Dermis microvascular lymphatic vessel endothelial cell (primary cell): ENCODE results near the gene TMEM69. TPM values are rescaled to one million over a fixed set of nuclear protein-coding genes. Genes with fewer than 3 reads are reported as not detected.
"Not testable (repeated sequence)": the region's sequence is repeated elsewhere in the genome, so short reads cannot be mapped to it uniquely, and the experiment has no call there.

Experiments used
- DNase-seq, 2 donors: peaks; one replicate each; pipeline versions ENCODE4 v3.0.0 to v3.0.0-alpha.2; 2010; ENCODE audit warnings: low read depth in 2 of 2
- total RNA-seq: library from RNA; depleted of rRNA; stranded (reverse); fragments of >200 nt; gene quantifications from 2 replicates; pipeline ENCODE4 v1.2.1, GENCODE V29; 2014

The TMEM69 gene
- total RNA-seq, 1 donor from 2014 or later = 10.3 TPM

DNA sequence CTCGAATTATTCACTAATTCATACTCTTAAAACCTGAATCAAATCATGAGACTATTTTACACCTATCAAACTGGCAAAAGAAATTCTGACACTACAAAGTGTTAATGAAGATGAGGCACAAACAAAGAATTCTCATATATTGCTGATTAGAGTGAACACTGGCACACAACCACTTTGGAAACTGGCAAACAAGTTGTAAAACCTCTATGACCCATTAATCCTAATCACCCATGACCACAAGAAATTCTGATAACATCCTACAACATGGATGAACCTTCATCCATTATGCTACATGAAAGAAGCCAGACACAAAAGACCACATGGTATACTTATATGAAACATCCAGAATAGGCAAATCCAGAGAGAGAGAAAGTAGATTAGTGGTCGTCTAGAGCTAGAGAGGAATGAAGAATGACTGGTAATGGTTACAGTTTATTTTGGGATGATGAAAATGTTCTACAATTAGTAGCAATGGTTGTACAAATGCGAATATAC lies 10.2 kb upstream of the TMEM69 start:
- no peak for DNase-seq

DNA sequence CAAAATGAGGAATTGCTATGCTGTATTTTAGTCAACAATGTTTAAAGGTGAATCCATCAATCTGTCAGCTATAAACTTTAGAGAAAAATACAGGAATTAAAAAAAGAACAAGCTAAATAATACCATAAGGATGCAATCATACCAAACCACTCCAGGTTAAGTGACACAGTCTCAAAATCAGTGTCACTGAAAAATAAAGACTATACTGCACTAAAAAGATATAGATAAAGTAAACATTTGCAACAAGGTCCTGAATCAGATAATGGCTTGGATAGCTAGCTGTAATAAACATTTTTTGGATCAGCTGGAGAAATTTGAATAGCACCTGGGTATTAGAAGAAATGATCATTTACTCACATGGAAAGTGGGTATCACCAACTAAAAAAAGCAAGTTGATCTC lies 9.5 kb upstream of the TMEM69 start:
- peak in 1 of 2 donors; percentile 9 for DNase-seq

DNA sequence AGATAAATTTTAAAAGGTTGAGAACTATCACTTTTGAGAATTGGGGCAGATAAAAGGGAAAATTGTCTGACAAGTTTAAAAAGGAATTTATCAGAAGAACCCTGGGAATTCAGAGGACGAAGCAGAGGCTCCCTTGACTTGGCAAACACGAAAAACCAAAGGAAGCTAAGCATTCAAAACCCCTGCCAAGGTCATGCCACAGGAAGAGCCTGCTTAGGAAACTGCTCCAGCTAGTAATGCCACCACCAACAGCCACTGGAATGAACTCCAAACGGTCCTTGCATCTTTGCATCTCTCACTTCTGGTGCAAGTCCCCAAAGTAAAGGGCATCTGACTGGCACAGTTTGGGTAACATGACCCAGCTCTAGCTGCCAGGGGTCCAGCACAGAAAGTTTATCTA lies 8.9 kb upstream of the TMEM69 start:
- peak in 1 of 2 donors; percentile 81 for DNase-seq

DNA sequence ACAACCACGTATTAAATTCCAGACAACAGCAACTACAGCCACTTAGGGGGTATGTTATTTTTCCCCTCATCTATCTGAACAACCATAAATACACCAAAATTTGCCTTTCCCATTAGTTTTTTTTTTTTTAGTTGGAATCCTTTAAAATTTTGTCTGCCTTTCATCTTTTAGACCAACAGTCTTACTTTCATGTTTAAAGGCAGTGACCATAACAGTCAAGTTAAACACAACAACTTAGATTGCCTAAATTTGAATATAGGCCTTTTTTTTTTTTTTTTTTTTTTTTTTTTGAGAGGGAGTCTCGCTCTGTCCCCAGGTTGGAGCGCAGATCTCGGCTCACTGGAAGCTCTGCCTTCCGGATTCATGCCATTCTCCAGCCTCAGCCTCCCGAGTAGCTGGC lies 5.0 kb upstream of the TMEM69 start:
- DNase-seq = no peak

DNA sequence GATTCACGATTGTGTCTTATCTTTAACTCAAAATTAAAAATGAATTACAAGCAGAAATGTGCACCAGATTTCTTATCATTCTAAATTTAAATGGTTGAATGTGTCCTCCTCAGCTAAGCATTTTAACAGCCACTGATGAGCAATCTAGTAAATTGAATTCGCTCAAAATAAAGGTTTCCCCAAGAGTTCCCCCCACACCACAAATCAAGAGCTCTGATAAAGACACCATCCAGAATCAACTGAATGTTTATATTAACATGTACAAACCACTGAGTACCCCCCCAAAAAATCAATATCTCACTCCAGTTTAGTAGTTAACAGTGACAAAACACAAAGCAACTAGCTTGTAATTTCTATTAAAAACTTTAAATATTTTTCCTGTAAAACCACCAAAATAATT lies 3.6 kb upstream of the TMEM69 start:
- no peak for DNase-seq

DNA sequence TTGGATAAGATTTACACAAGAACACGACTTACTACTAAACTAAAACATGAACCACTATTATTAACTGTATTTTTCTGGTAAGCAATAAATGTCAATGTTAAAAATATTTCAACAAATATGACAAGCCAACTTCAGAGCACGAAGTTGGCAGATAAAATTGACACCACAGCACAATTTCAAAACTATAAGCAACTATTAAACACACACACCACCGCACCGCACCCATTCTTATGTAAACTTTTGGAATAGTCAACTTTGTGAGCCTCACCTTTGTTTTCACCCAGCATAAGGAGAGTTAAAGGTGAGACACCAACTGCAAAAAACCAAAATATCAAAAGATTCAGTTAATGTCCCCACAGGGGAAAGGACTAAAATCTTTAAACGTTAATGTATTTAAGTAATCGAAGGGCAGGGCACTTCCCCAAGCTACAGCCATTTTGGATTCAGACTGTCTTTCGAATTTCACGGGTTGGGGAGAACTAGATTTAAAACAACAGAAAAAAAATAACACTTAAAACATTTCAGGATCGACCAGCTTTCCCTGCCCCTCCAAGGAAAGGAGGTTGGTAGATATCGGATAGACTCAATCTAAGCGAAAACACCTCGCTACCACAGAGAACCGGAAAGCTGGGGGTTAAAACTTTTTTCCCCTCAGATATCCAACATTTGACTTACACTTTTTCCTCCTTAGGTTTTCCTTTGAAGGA lies 2.5 kb upstream of the TMEM69 start:
- peak in 1 of 2 donors; percentile 21 for DNase-seq

DNA sequence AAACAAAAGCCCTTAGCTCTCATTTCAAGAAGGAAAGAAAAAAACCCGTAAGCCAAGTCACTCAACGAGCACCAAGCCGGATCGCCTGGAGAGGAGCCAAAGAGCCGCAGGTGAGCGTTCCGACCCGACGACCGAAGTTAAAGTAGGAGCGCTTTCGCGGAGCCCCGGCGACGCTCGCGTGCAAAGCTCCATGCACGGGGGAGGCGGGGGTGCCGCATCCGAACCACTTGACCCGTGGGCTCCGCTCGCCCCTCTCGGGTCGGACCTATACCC lies 2.0 kb upstream of the TMEM69 start:
- DNase-seq = peak in 1 of 2 donors; percentile 41

DNA sequence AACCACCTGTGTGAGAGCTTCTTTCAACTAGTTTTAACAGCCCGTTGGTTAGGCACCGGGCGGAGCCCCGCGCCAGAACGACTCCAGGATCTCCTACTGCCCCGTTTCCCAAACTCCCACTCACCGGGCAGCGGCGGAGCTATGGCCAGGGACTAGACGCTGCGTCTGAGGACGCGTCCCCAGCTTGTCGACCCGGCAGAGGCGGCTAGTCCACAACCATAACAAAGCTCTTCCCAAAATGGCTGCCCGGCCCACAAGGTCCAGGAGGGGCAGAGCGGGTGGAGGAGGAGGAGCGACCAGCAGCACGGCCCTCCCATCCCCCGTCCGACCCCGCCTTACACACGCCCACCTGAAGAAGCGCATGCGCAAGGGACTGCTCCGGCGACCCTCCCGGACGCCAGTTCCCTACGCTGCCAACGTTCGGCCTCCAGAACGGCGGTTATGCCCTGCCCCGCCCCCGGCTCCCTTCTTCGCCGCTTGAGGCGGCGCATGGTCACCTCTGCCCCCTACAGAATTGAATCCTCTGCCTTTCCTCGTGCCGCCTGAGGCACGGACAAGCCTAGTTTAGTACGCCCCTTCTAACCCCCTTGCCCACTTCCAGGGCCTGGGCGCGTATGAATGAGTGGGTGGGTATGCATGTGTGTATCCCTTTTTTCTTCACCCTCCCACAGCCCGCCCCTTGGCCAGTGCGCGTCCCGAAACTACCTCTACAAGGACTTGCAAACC lies 1.5 kb upstream of the TMEM69 start, which contains the start of gene GPBP1L1:
GPBP1L1 (minus strand) TSS at position 246 of the 726 bp plus-strand sequence. CDS start 27,446 bp downstream, outside the sequence.
- DNase-seq = peak; percentile 95 to 99

DNA sequence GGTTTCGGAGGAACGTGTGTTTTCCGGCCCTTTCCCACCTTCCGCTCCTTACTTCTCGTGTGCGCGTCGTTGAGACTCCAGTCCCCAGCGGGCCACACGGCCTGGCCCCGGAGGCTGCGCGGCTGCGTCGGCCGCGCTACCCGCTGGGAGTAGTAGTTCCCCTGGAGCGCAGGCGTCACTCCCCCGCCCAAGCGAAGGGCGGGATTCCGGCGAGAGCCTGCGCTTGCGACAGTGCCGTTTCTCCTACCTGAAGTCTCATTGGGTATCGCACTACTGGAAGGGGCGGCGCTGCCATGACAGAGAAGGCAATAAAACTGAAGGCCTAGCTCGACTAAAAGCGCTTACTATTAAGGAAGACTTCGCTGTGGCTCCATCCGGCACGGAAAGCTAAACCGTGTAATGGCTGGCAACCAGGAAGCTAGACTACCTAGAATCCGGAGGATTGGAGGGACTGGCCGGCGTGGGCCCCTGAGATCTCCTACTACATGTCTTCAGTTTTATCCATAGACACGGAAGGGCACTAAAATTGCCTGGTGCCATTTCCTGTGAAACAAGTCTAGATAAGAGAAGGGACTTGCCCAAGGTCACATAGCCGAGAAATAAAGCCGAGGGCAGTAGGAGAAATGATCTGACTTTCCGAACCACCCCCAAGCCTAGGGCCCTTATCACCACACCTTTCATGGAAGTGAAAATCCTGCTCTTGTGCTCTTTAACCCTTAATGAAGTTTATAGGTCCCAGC lies 797 bp upstream of the TMEM69 start:
- peak; percentile 98 to 99 for DNase-seq

DNA sequence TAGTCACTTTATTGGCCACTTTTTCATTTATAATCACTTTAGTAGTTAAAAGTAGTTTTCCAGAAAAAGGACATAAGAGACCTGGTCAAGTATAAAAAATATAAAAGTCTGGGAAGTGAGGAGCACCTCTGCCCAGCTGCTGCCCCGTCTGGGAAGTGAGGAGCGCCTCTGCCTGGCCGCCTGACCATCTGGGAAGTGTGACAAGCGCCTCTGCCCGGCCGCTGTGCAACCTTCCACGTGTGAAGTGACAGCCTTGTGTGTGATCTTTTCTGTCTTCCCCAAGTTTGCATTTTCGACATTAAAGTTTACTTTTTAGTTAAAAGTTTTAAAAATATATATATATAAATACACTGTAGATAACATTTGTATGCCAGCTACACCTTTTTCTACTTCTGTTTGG lies 5.8 kb downstream of the TMEM69 start:
- DNase-seq = not testable (repeated sequence)

DNA sequence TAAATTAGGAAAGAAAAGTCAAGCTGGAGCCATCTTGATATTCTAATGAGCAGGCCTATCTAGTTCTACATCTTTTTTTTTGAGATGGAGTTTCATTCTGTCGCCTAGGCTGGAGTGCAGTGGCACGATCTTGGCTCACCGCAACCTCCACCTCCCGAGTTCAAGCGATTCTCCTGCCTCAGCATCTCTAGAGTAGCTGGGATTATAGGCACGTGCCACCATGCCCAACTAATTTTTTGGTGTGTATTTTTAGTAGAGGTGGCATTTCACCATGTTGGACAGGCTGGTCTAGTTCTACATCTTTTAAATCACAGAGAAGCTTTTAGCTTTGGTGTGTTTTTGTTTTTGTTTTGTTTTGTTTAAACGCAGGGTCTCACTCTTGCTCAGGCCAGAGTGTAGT lies 6.8 kb downstream of the TMEM69 start:
- DNase-seq = no peak

DNA sequence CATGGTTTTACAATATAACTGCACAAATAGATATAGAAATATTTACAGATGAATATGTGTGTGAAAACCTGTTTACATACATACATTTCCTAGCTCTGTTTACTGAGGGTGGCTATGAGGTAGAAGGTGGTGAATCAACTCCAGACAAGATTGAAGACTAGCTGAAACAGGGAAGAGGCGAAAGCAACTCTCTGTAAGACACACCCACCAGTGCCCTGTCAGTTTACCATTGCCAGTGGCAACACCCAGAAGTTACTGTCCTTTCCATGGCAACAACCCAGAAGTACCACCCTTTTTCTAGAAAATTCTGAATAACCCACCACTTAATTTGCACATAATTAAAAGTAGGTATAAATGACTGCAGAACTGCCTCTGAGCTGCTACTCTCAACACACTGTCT lies 16.7 kb downstream of the TMEM69 start:
- no peak for DNase-seq

DNA sequence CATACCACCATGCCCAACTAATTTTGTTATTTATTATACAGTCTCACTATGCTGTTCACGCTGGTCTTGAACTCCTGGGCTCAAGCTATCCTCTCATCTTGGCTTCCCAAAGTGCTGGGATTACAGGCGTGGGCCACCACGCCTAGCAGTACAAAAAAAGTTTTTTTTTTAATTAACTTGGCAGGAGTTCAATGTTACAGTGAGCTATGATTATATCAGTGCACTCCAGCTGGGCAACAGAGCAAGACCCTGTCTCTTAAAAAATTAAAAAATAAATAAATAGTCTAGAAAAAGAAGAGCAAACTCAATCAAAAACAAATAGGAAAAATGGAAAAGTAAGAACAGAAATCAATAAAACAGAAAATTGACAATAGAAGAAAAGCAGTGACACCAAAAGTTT lies 25.7 kb downstream of the TMEM69 start:
- DNase-seq = no peak

DNA sequence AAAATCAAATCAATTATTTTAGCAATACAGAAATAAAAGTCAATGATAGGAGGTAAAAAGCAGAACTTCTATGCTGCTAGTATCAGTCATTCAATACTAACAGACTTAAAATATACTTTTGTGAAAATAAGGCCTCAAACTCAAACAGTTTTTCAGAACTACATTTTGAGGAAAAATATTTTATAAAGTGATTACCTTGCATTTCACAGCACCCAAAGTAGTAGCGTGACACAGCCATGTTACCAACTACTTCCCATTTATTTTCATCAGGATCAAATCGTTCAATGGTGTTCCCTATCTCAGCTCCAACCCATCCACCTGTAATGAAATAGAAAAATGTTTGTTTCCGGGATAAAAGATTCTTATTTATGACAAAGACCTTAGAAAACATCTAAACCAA lies 28.7 kb downstream of the TMEM69 start:
- DNase-seq = no peak

DNA sequence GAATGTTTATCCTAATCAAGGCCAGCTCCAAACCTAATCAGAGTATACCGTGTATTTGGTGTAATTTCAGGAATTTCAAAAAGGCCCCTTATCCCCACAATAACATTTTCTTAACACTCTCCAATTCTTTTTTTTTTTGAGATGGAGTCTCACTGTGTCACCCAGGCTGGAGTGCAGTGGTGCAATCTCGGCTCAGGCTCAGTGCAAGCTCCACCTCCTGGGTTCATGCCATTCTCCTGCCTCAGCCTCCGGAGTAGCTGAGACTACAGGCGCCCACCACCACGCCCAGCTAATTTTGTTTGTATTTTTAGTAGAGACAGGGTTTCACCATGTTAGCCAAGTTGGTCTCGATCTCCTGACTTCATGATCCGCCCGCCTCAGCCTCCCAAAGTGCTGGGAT lies 29.4 kb downstream of the TMEM69 start:
- not testable (repeated sequence) for DNase-seq

DNA sequence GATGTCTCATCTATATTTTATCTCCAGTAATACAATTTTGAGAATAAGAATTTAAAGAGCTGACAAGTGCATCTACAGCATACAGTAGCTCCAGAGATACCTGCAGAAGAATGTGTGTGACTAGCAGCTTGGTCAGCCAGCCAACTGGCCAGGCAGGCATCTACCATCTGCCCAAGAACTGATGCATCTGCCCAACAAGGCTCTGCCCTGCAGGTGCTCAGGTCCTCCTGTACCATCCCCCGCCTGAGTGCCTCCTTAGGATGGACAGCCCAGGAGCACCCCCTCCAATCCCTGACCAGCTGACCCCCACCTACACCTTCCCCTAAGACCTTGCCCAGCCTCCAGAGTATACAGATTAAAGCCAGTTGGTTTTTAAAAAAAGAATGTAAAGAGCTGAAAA lies 30.3 kb downstream of the TMEM69 start:
- DNase-seq = no peak

DNA sequence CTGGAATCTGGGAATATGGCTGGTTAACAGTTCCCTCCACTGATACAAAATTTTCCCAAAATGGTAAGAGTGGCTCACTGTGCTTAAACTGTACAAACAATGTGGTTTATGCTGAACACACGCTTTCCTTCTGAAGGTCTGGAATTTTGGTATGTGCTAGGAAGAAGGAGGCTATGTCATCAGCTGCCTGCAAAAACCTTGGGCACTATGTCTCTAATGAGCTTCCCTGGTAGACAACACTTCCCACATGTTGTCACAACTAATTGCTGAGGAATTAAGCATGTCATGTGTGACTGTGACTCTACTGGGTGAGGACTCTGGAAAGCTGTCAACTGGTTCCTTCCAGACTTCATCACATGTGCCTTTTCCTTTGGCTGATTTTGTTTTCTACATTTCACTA lies 33.2 kb downstream of the TMEM69 start:
- DNase-seq = no peak

DNA sequence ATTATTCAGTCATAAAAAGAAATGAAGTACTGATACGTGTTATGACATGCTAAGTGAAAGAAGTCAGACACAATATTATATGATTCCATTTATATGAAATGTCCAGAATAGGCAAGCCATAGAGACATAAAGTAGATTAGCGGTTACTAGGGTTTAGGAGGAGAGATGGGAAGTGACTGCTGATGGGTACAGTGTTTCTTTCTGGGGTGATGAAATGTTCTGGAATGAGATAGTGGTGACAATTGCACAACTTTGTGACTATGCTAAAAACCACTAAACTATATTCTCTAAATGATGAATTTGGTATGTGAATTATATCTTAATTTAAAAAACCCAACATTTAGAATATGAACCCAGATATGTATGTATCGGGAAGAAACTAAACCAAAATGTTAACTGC lies 34.8 kb downstream of the TMEM69 start:
- no peak for DNase-seq

DNA sequence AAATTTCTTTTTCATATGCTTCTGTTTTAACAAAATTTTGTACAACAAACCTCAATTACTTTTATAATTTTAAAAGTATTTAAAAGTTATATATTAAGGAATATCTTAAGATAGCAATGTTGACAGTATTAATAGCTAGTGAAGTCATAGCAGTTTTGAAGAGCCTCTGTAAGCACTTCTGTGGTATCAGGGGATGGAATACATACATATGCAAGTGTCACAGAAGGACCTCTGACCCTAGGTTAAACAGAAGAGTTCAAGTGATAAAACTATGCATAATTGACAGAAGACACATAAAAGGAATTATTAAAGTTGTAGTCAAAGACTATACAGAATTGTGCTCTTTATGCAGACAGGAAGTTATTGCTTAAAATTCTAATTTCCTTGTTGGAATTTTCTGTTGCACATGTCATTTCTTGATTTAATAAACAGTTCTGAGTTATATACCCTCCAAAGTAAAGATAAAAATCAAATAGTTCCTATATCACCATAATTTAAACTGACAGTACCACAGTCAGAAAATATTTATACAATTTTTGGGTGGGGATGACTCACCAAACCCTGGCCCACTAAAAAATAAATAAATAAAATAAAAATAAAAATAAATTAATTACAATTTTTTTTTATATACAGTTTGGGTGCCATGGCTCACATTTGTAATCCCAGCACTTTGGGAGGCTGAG lies 35.4 kb downstream of the TMEM69 start:
- DNase-seq = no peak

DNA sequence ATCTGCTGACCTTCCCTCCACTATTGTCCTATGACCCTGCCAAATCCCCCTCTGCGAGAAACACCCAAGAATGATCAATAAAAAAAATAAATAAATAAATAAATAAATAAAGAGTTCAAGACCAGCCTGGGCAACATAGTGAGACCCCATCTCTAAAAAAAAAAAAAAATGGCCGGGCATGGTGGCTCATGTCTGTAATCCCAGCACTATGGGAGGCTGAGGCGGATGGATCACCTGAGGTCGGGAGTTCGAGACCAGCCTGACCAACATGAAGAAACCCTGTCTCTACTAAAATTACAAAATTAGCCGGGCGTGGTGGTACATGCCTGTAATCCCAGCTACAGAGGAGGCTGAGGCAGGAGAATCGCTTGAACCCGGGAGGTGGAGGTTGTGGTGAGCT lies 38.0 kb downstream of the TMEM69 start:
- DNase-seq = not testable (repeated sequence)

DNA sequence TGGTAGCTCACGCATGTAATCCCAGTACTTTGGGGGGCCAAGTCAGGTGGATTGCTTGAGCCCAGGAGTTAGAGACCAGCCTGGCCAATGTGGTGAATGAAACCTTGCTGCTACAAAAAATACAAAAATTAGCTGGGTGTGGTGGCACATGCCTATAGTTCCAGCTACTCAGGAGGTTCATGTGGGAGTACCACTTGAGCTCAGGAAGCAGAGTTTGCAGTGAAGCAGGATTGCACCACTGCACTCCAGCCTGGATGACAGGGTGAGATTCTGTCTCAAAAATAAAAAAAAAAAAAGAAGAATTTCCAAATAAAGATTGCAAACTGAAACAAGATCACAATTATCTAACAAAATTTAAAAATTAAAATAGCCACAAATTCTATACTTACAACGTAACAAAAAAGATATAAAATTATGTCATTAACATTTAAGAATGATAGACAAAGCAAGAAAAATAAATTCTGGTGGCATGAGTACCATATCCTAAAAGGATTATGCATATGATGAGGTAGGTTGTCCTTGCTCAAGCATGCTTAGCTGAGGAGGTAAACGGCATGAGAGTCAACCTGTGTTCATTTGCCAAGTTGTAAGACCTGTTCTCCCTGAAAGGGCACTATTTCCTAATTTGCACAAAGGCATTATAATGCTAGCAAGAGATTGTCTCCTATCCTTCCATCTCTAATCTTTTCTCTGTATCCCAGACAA lies 42.2 kb downstream of the TMEM69 start:
- no peak for DNase-seq
